Panc1 (cell line): ENCODE results near the gene CEP57. TPM values are rescaled to one million over a fixed set of nuclear protein-coding genes. Genes with fewer than 3 reads are reported as not detected.

Source experiments
- ATAC-seq: fragments of 200-7000 bp; cut with Tn5 transposase; 2 replicates; pipeline ENCODE4 v1.9.1; 2020; ENCODE audit warnings: mild to moderate bottlenecking, moderate library complexity
- Bru-seq: library from RNA; stranded (reverse); fragments of 400-500 nt; gene quantifications from one replicate; lab custom pipeline; 2021; lab: Mats Ljungman, UMichigan
- BruChase-seq, 2 experiments: library from RNA; stranded (reverse); fragments of 400-500 nt; gene quantifications; one replicate each; lab custom pipeline; 2021; lab: Mats Ljungman, UMichigan
- BruUV-seq: library from RNA; stranded (reverse); fragments of 400-500 nt; replicated peaks from 2 replicates; lab custom pipeline; 2021; lab: Mats Ljungman, UMichigan
- CTCF ChIA-PET: fragments of 300-600 bp; sonication (Branson Sonifier 250); formaldehyde crosslinking; loops from one replicate; lab custom pipeline; 2022; ENCODE audit warnings: antibody characterized with exemption; lab: Charles Lee
- POLR2A ChIA-PET: fragments of 300-600 bp; sonication (Branson Sonifier 250); formaldehyde crosslinking; loops from one replicate; lab custom pipeline; 2022; ENCODE audit warnings: antibody characterized with exemption; lab: Charles Lee
- DNase-seq: peaks from one replicate; pipeline ENCODE4 v3.0.0-alpha.2; 2010; ENCODE audit warnings: low read depth, low spot score
- H3K27ac ChIP-seq: 2 replicates; pipeline ENCODE4 v1.5.1; 2011; ENCODE audit warnings: mild to moderate bottlenecking, low read length, inconsistent platforms
- H3K27me3 ChIP-seq: fragments of 200-500 bp; sonication (Bioruptor generic); 2 replicates; pipeline ENCODE4 v1.6.0; 2014; ENCODE audit warnings: low read length, inconsistent platforms; ENCODE audit not compliant: control insufficient read depth, insufficient read depth
- H3K36me3 ChIP-seq: fragments of 200-500 bp; sonication (Bioruptor generic); 2 replicates; pipeline ENCODE4 v1.5.1; 2014; ENCODE audit warnings: inconsistent platforms, mild to moderate bottlenecking, low read length, moderate library complexity; ENCODE audit not compliant: control insufficient read depth, insufficient read depth
- H3K4me1 ChIP-seq: 2 replicates; pipeline ENCODE4 v1.5.1; 2011; ENCODE audit warnings: inconsistent platforms, mild to moderate bottlenecking, low read length, moderate library complexity; ENCODE audit not compliant: control insufficient read depth, insufficient read depth
- H3K4me3 ChIP-seq, 2 experiments: 2 replicates each; pipeline ENCODE4 v1.5.1; 2011 to 2012; ENCODE audit warnings: low read depth in 2 of 2, low read length in 2 of 2, mild to moderate bottlenecking in 2 of 2, inconsistent platforms in 1 of 2, moderate library complexity in 1 of 2
- H3K9me3 ChIP-seq: fragments of 200-500 bp; sonication (Bioruptor generic); 2 replicates; pipeline ENCODE4 v1.5.1; 2014; ENCODE audit warnings: low read depth, mild to moderate bottlenecking, inconsistent platforms, low read length, moderate library complexity; ENCODE audit not compliant: control insufficient read depth, insufficient read depth
- CTCF ChIP-seq: fragments of 450-650 bp; IDR thresholded peaks from 2 replicates; pipeline ENCODE4 v1.5.1; 2017; ENCODE audit warnings: mild to moderate bottlenecking
- POLR2AphosphoS5 ChIP-seq: IDR thresholded peaks from 2 replicates; pipeline ENCODE4 v1.6.1; 2012; ENCODE audit warnings: mild to moderate bottlenecking, low read depth, low read length, moderate library complexity
- REST ChIP-seq, 2 experiments: IDR thresholded peaks; 2 replicates each; pipeline ENCODE4 v1.6.1; 2011 to 2012; ENCODE audit warnings: low read depth in 2 of 2, control low read depth in 1 of 2, low read length in 1 of 2, mild to moderate bottlenecking in 1 of 2, moderate library complexity in 1 of 2; ENCODE audit not compliant: insufficient read depth in 1 of 2
- SIN3A ChIP-seq: IDR thresholded peaks from 2 replicates; pipeline ENCODE4 v1.6.1; 2012; ENCODE audit warnings: low read depth, mild to moderate bottlenecking, low read length, moderate library complexity, borderline replicate concordance; ENCODE audit not compliant: insufficient read depth
- TCF7L2 ChIP-seq: IDR thresholded peaks from 2 replicates; pipeline ENCODE4 v1.6.1; 2011; ENCODE audit warnings: mild to moderate bottlenecking, low read depth, low read length, inconsistent platforms
- in situ Hi-C: cut with HindIII; loops from 2 replicates; pipeline ENCODE4 v1.10.0; 2016; ENCODE audit warnings: low sequenced_read_pairs, low pct_unique_long_range_greater_than_20kb
- intact Hi-C: fragments of 100-400 bp; cut with micrococcal nuclease; formaldehyde crosslinking; loops from one replicate; pipeline ENCODE4 v1.10.0; 2022; ENCODE audit not compliant: unreplicated experiment
- long read RNA-seq: library from polyadenylated mRNA; unstranded; transcript quantifications from one replicate; pipeline ENCODE4 v2.0.0, GENCODE V29; 2021; ENCODE audit not compliant: unreplicated experiment
- polyA plus RNA-seq: library from polyadenylated mRNA; unstranded; fragments of >200 nt; gene quantifications from one replicate; pipeline ENCODE4 v1.2.1, GENCODE V29; 2012; ENCODE audit warnings: missing spikeins; ENCODE audit not compliant: insufficient read length
- total RNA-seq: library from RNA; stranded (reverse); gene quantifications from one replicate; pipeline ENCODE4 v1.2.1, GENCODE V29; 2021; ENCODE audit not compliant: unreplicated experiment

CEP57 gene
- total RNA-seq: 50.3 TPM
- polyA plus RNA-seq: 18.7 TPM
- Bru-seq, nascent RNA: percentile 89 among the genes with signal in this experiment
- percentile 87 among the genes with signal in this experiment for BruChase-seq, experiment 1, labeled RNA remaining after a 2-hour chase
- BruChase-seq, experiment 2, labeled RNA remaining after a 6-hour chase: percentile 86 among the genes with signal in this experiment
- long read RNA-seq, transcript CEP57-202 (11 exons, 3,178 nt): major isoform, 36 of 84 reads
- long read RNA-seq, transcript CEP57-210 (7 exons, 2,084 nt): minor isoform, 15 of 84 reads
- long read RNA-seq, partial matches to known transcripts: 9 of 84 reads
- long read RNA-seq, other reads (novel, unspliced or antisense): 21 of 84 reads

GRCh38 chr11:95790123-95790932 lies at the start of gene CEP57:
TSS of gene CEP57 (plus strand) at chr11:95790498. CDS start at chr11:95790699, 201 bp downstream.
- TF ChIP-seq TCF7L2: peak; percentile 95
- TF ChIP-seq CTCF: no peak
- 0 out of 2 replicates have a peak, but pooled peaks have one; percentile 61 for TF ChIP-seq SIN3A
- no peak for TF ChIP-seq REST (IDR thresholded peaks at IDR 0.05; ENCODE audit: insufficient read depth in 1 of 2, low read depth in 2 of 2, low read length in 1 of 2)
- TF ChIP-seq POLR2AphosphoS5: peak; percentile 86
- Histone ChIP-seq H3K27ac (peak within 1 kb of the TSS; percentile 97), H3K36me3 (peaks cover 28% of the 10 kb centered on the region), H3K4me3 (peak within 1 kb of the TSS; percentile 90 to 99), H3K9me3 (no peaks in the 10 kb centered on the region), H3K4me1 (peaks cover 27% of the 10 kb centered on the region), H3K27me3 (no peaks in the 10 kb centered on the region)
- in situ Hi-C loops (no loop called here), intact Hi-C loops (loop anchor here (5.0 kb wide), 1 partner anchor 637 kb away; no protein-coding TSS in a partner anchor)
- ChIA-PET POLR2A (interaction anchor here (0.6 to 0.9 kb wide), 2 partner anchors 311 to 1305 kb away, joined by 3 read pairs; no protein-coding TSS in a partner anchor), CTCF (no interaction called here)
- peak; percentile 89 for ATAC-seq
- DNase-seq: peak; percentile 95
- no TSS peak for BruUV-seq

GRCh38 chr11:95750101-95750500 lies 40.2 kb upstream of the CEP57 start:
- peaks cover 20% of the 10 kb centered on the region for H3K27me3 ChIP-seq

More at GRCh38 chr11:95750101-95750500, 40.2 kb upstream of the CEP57 start:
- BruUV-seq: no TSS peak
- no peak overlapping the region for H3K4me3 ChIP-seq
- TF ChIP-seq CTCF (no peak), SIN3A (no peak), POLR2AphosphoS5 (no peak), TCF7L2 (no peak)
- no peak overlapping the region for H3K27ac ChIP-seq
- H3K4me1 ChIP-seq: no peaks in the 10 kb centered on the region
- ChIA-PET CTCF (interaction anchor here (0.5 kb wide), 1 partner anchor 1331 kb away, joined by 3 read pairs; no protein-coding TSS in a partner anchor), POLR2A (no interaction called here)
- in situ Hi-C loops (no loop called here), intact Hi-C loops (no loop called here)
- no peak for ATAC-seq
- no peaks in the 10 kb centered on the region for H3K9me3 ChIP-seq
- no peaks in the 10 kb centered on the region for H3K36me3 ChIP-seq
- no peak for DNase-seq
